C4-2B (cell line): Measurements from ENCODE around the gene RPL15.

Experiments
- CTCF ChIP-seq: fragments of 450-650 bp; conservative IDR thresholded peaks from 2 replicates; pipeline ENCODE4 v1.5.1; 2017; ENCODE audit warnings: mild to moderate bottlenecking
- ZFX ChIP-seq: fragments of 450-650 bp; IDR thresholded peaks from 2 replicates; pipeline ENCODE4 v1.6.1; 2017

GRCh38 chr3:23968463-23969184 lies 51.7 kb downstream of the RPL15 start:
- no peak for TF ChIP-seq CTCF
- TF ChIP-seq ZFX, result no peak
